PC-9 (cell line): Measurements from ENCODE around the gene UFC1. TPM values are rescaled to one million over a fixed set of nuclear protein-coding genes. Genes with fewer than 3 reads are reported as not detected.

Source experiments
- BruUV-seq: library from RNA; stranded (reverse); fragments of 400-500 nt; replicated peaks from 2 replicates; lab custom pipeline; 2021; lab: Mats Ljungman, UMichigan
- CTCF ChIA-PET: fragments of 300-600 bp; sonication (Branson Sonifier 250); formaldehyde crosslinking; loops from one replicate; lab custom pipeline; 2022; ENCODE audit warnings: antibody characterized with exemption; lab: Charles Lee
- POLR2A ChIA-PET: fragments of 300-600 bp; sonication (Branson Sonifier 250); formaldehyde crosslinking; loops from one replicate; lab custom pipeline; 2022; ENCODE audit warnings: antibody characterized with exemption; ENCODE audit not compliant: unreplicated experiment; lab: Charles Lee
- DNase-seq, 2 experiments: peaks; one replicate each; pipeline versions ENCODE4 v3.0.0 to v3.0.0-alpha.2; 2015 to 2022; ENCODE audit warnings: mixed read lengths in 1 of 2
- H2AFZ ChIP-seq: fragments of 200-600 bp; sonication (generic); 2 replicates; pipeline ENCODE4 v1.8.1; 2017; ENCODE audit warnings: antibody characterized with exemption
- H3F3A ChIP-seq: fragments of 200-600 bp; sonication (generic); 2 replicates; pipeline ENCODE4 v1.8.1; 2017; ENCODE audit warnings: antibody characterized with exemption, mild to moderate bottlenecking, low read depth; ENCODE audit not compliant: insufficient read depth
- H3K27ac ChIP-seq: fragments of 200-600 bp; sonication (generic); 2 replicates; pipeline ENCODE4 v1.6.1; 2016; ENCODE audit warnings: mixed run types
- H3K27me3 ChIP-seq: fragments of 200-600 bp; sonication (generic); 2 replicates; pipeline ENCODE4 v1.6.1; 2016; ENCODE audit warnings: low read depth, mixed run types; ENCODE audit not compliant: insufficient read depth
- H3K36me3 ChIP-seq: fragments of 200-600 bp; sonication (generic); 2 replicates; pipeline ENCODE4 v1.6.1; 2016; ENCODE audit warnings: low read depth, mixed run types
- H3K4me1 ChIP-seq: fragments of 200-600 bp; sonication (generic); replicated peaks from 2 replicates; pipeline ENCODE4 v1.6.1; 2016; ENCODE audit warnings: mixed run types; ENCODE audit not compliant: insufficient read depth
- H3K4me2 ChIP-seq: fragments of 200-600 bp; sonication (generic); 2 replicates; pipeline ENCODE4 v1.6.1; 2017; ENCODE audit warnings: mixed run types
- H3K4me3 ChIP-seq: fragments of 200-600 bp; sonication (generic); 2 replicates; pipeline ENCODE4 v1.6.1; 2016; ENCODE audit warnings: mixed run types
- H3K79me2 ChIP-seq: fragments of 200-600 bp; sonication (generic); 2 replicates; pipeline ENCODE4 v1.6.1; 2017; ENCODE audit warnings: low read depth, mixed run types
- H3K9me2 ChIP-seq: fragments of 200-600 bp; sonication (generic); 2 replicates; pipeline ENCODE4 v1.8.1; 2017; ENCODE audit warnings: mild to moderate bottlenecking; ENCODE audit not compliant: insufficient read depth
- H3K9me3 ChIP-seq: fragments of 200-600 bp; sonication (generic); 2 replicates; pipeline ENCODE4 v1.8.1; 2016; ENCODE audit warnings: low read depth; ENCODE audit not compliant: insufficient read depth
- H4K20me1 ChIP-seq: fragments of 200-600 bp; sonication (generic); 2 replicates; pipeline ENCODE4 v1.8.1; 2017; ENCODE audit not compliant: insufficient read depth
- EZH2 ChIP-seq: fragments of 200-600 bp; sonication (generic); IDR thresholded peaks from 2 replicates; pipeline ENCODE4 v1.8.0; 2017; ENCODE audit warnings: antibody characterized with exemption, low read depth
- intact Hi-C: fragments of 100-400 bp; cut with micrococcal nuclease; formaldehyde crosslinking; loops from one replicate; pipeline ENCODE4 v1.10.0; 2022; ENCODE audit not compliant: unreplicated experiment
- total RNA-seq: library from RNA; stranded (reverse); gene quantifications from 2 replicates; pipeline ENCODE4 v1.2.3, GENCODE V29; 2021
- TF ChIP-seq, protein P1 (sequence below): fragments of 200-600 bp; sonication (generic); conservative IDR thresholded peaks from 2 replicates; pipeline ENCODE4 v1.6.1; 2017; ENCODE audit warnings: mixed run types, antibody characterized with exemption, mild to moderate bottlenecking, moderate library complexity

Gene UFC1
- total RNA-seq, 1 experiment from 2014 or later, result 74.9 TPM

GRCh38 chr1:161132410-161133219, 21.2 kb upstream of the UFC1 start, which contains the start of gene DEDD:
TSS of gene DEDD (minus strand) at chr1:161132667. CDS start at chr1:161124462, 8,205 bp downstream.
- peak within 1 kb of the TSS; percentile 90 for H2AFZ ChIP-seq
- POLR2A ChIA-PET, result interaction anchor here (0.6 to 0.7 kb wide), 5 partner anchors 12 to 98 kb away, joined by 3 to 6 read pairs (median 5); partner anchors contain the start of genes B4GALT3 and TOMM40L
- CTCF ChIA-PET, result interaction anchor here (0.7 kb wide), 1 partner anchor 29 kb away, joined by 3 read pairs; no protein-coding TSS in a partner anchor

DNA sequence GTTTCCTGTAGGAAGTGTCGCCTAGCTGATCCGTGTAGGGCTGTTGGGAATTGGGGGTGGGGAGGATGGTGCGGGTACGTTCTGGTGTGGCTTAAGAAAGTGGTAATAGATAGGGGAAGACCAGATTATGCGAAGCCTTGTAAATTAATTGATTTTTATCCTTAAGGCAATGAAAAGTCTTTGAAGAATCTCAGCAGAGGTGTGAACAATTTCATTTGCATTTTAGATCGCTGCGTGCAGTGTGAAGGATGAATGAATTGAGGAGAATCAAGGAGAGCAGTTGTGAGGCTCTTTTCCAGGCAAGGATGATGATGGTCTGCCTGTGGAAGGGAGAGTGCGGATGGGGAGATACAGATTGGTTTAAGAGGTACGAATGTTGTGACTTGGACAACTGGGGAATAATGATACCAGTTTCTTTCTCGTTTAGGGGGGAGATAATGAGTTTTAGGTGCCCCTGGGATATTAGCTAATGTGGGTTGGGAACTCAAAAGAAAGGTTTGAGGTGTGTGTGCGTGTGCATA, 20.5 kb upstream of the UFC1 start:
- Histone ChIP-seq H3F3A (peaks cover 62% of the 10 kb centered on the region), H3K79me2 (peaks cover 49% of the 10 kb centered on the region), H3K27me3 (no peaks in the 10 kb centered on the region), H4K20me1 (no peaks in the 10 kb centered on the region; the same call in 1 of the 2 replicates), H3K9me2 (no peaks in the 10 kb centered on the region), H3K9me3 (no peaks in the 10 kb centered on the region), H3K4me2 (peak overlapping the region; percentile 84), H3K36me3 (0 out of 2 replicates have a peak, but pooled peaks cover 5% of the 10 kb centered on the region), H3K27ac (peak overlapping the region; percentile 91), H2AFZ (peak overlapping the region; percentile 90), H3K4me3 (peak overlapping the region; percentile 66), H3K4me1 (peaks cover 33% of the 10 kb centered on the region)
- BruUV-seq, result no TSS peak
- TF ChIP-seq EZH2, result no peak
- no peak for DNase-seq
- intact Hi-C loops, result loop anchor here (1.0 to 10.0 kb wide), 3 partner anchors 34 to 138 kb away; partner anchors contain the start of genes B4GALT3 and KLHDC9
- POLR2A ChIA-PET, result interaction anchor here (0.6 to 0.7 kb wide), 4 partner anchors 12 to 92 kb away, joined by 3 to 6 read pairs (median 3); partner anchors contain the start of genes B4GALT3 and TOMM40L
- CTCF ChIA-PET, result interaction anchor here (0.6 to 0.7 kb wide), 2 partner anchors 18 to 30 kb away, joined by 3 read pairs; no protein-coding TSS in a partner anchor

More at GRCh38 chr1:161132410-161133219, 21.2 kb upstream of the UFC1 start, which contains the start of gene DEDD:
- no peak for TF ChIP-seq EZH2
- TF ChIP-seq, protein P1, sequence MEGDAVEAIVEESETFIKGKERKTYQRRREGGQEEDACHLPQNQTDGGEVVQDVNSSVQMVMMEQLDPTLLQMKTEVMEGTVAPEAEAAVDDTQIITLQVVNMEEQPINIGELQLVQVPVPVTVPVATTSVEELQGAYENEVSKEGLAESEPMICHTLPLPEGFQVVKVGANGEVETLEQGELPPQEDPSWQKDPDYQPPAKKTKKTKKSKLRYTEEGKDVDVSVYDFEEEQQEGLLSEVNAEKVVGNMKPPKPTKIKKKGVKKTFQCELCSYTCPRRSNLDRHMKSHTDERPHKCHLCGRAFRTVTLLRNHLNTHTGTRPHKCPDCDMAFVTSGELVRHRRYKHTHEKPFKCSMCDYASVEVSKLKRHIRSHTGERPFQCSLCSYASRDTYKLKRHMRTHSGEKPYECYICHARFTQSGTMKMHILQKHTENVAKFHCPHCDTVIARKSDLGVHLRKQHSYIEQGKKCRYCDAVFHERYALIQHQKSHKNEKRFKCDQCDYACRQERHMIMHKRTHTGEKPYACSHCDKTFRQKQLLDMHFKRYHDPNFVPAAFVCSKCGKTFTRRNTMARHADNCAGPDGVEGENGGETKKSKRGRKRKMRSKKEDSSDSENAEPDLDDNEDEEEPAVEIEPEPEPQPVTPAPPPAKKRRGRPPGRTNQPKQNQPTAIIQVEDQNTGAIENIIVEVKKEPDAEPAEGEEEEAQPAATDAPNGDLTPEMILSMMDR, result no peak
- H3F3A ChIP-seq, result peaks cover 62% of the 10 kb centered on the region
- peaks cover 49% of the 10 kb centered on the region for H3K79me2 ChIP-seq
- H3K27ac ChIP-seq, result peak within 1 kb of the TSS; percentile 91
- DNase-seq, result peak; percentile 84 to 92
- intact Hi-C loops, result loop anchor here (1.0 to 10.0 kb wide), 3 partner anchors 34 to 138 kb away; partner anchors contain the start of genes B4GALT3 and KLHDC9
- 0 out of 2 replicates have a peak, but pooled peaks cover 11% of the 10 kb centered on the region for H3K36me3 ChIP-seq
- H3K4me3 ChIP-seq, result peak within 1 kb of the TSS; percentile 66
- H3K9me2 ChIP-seq, result no peaks in the 10 kb centered on the region
- H3K4me1 ChIP-seq, result peaks cover 33% of the 10 kb centered on the region
- no peaks in the 10 kb centered on the region for H3K9me3 ChIP-seq
- H3K27me3 ChIP-seq, result no peaks in the 10 kb centered on the region
- H4K20me1 ChIP-seq, result no peaks in the 10 kb centered on the region; the same call in 1 of the 2 replicates
- BruUV-seq, result TSS peak; percentile 59
- peak within 1 kb of the TSS; percentile 84 for H3K4me2 ChIP-seq

GRCh38 chr1:161137881-161138280, 15.9 kb upstream of the UFC1 start:
- Histone ChIP-seq H3K4me3 (no peak overlapping the region), H3K4me2 (no peak overlapping the region), H3K9me2 (no peaks in the 10 kb centered on the region), H3K9me3 (no peaks in the 10 kb centered on the region), H3K27me3 (no peaks in the 10 kb centered on the region), H3K27ac (no peak overlapping the region), H3K36me3 (no peaks in the 10 kb centered on the region), H3F3A (peaks cover 52% of the 10 kb centered on the region), H4K20me1 (peaks cover 3% of the 10 kb centered on the region; the same call in 1 of the 2 replicates), H3K4me1 (peaks cover 24% of the 10 kb centered on the region), H2AFZ (no peak overlapping the region), H3K79me2 (peaks cover 31% of the 10 kb centered on the region)
- CTCF ChIA-PET, result no interaction called here
- BruUV-seq, result no TSS peak
- no peak for DNase-seq
- intact Hi-C loops, result loop anchor here (2.0 to 10.0 kb wide), 3 partner anchors 143 to 457 kb away; no protein-coding TSS in a partner anchor
- POLR2A ChIA-PET, result no interaction called here
- no peak for TF ChIP-seq EZH2
- TF ChIP-seq, protein P1, result no peak
